K562 (cell line): ENCODE results near the gene ARHGAP23. TPM values are rescaled to one million over a fixed set of nuclear protein-coding genes. Genes with fewer than 3 reads are reported as not detected.

Experiments used
- ATAC-seq: fragments of 200-7000 bp; cut with Tn5 transposase; 3 replicates; pipeline ENCODE4 v1.9.1; 2020; ENCODE audit warnings: moderate library complexity
- BruUV-seq: library from RNA; stranded (reverse); fragments of 400-500 nt; replicated peaks from 2 replicates; lab custom pipeline; 2021; lab: Mats Ljungman, UMichigan
- CTCF ChIA-PET: fragments of 300-600 bp; formaldehyde crosslinking; extraction: SDS; loops from one replicate; lab custom pipeline; 2021; ENCODE audit warnings: low intra/inter-chr PET ratio; lab: Yijun Ruan, JAX
- POLR2A ChIA-PET: fragments of 300-600, 350-650 bp; sonication (Branson Sonifier 250); formaldehyde crosslinking; extraction: SDS; loops from one replicate; lab custom pipeline; 2021; ENCODE audit warnings: antibody characterized with exemption, inconsistent platforms; lab: Yijun Ruan, JAX
- DNase-seq, 4 experiments: peaks; one replicate each; pipeline versions ENCODE4 v3.0.0 to v3.0.0-alpha.2; 2011 to 2018; ENCODE audit warnings: low spot score in 3 of 4, mixed read lengths in 3 of 4; ENCODE audit errors: extremely low read depth in 1 of 4
- FAIRE-seq: peaks from 2 replicates; lab custom pipeline; 2011; peaks lifted over from hg19 to GRCh38; lab: Jason Lieb, UNC
- H2AFZ ChIP-seq: 2 replicates; pipeline ENCODE4 v1.6.0; 2011; ENCODE audit warnings: low read depth, low read length, control low read depth, inconsistent platforms
- H3K27ac ChIP-seq: fragments of 200-600 bp; 3 replicates; pipeline ENCODE4 v1.8.0; 2011; ENCODE audit warnings: low read depth, mild to moderate bottlenecking, control low read depth, inconsistent platforms, low read length, moderate library complexity, mixed read lengths; ENCODE audit errors: extremely low read depth
- H3K27me3 ChIP-seq, 2 experiments: fragments of 300-600 bp in 1 of 2; 2 replicates in 1 of 2; 3 replicates in 1 of 2; pipeline versions ENCODE4 v1.6.0 to v1.8.0; 2011; ENCODE audit warnings: inconsistent platforms in 2 of 2, low read length in 2 of 2, mild to moderate bottlenecking in 1 of 2, mixed read lengths in 1 of 2, moderate library complexity in 1 of 2; ENCODE audit not compliant: control insufficient read depth in 2 of 2, insufficient read depth in 2 of 2
- H3K36me3 ChIP-seq: fragments of 300-600 bp; 3 replicates; pipeline ENCODE4 v1.8.0; 2011; ENCODE audit warnings: mild to moderate bottlenecking, low read length, inconsistent platforms; ENCODE audit not compliant: control insufficient read depth, insufficient read depth
- H3K4me1 ChIP-seq, 2 experiments: fragments of 200-600 bp in 1 of 2; replicated peaks in 1 of 2; 2 replicates in 1 of 2; 3 replicates in 1 of 2; pipeline versions ENCODE4 v1.5.1 to v1.8.0; 2011; ENCODE audit warnings: inconsistent platforms in 2 of 2, low read length in 2 of 2, mild to moderate bottlenecking in 1 of 2, mixed read lengths in 1 of 2, moderate library complexity in 1 of 2; ENCODE audit not compliant: control insufficient read depth in 2 of 2, insufficient read depth in 2 of 2
- H3K4me2 ChIP-seq: 2 replicates; pipeline ENCODE4 v1.6.1; 2011; ENCODE audit warnings: low read length, control low read depth, inconsistent platforms, mixed read lengths; ENCODE audit not compliant: insufficient read depth
- H3K4me3 ChIP-seq: fragments of 200-600 bp; sonication (generic), shearing (Covaris generic); 2 replicates; pipeline ENCODE4 v1.5.1; 2016; ENCODE audit warnings: control low read depth, inconsistent platforms
- H3K79me2 ChIP-seq: fragments of 200-600 bp; 3 replicates; pipeline ENCODE4 v1.8.0; 2011; ENCODE audit warnings: low read length, inconsistent platforms; ENCODE audit not compliant: control insufficient read depth, insufficient read depth
- H3K9ac ChIP-seq, 2 experiments: 2 replicates each; pipeline versions ENCODE4 v1.6.0 to v1.6.1; 2011; ENCODE audit warnings: low read depth in 2 of 2, low read length in 2 of 2, control low read depth in 1 of 2, inconsistent platforms in 1 of 2, mild to moderate bottlenecking in 1 of 2, mixed read lengths in 1 of 2; ENCODE audit not compliant: insufficient read depth in 1 of 2
- H3K9me1 ChIP-seq: one replicate; pipeline ENCODE4 v1.6.0; 2011; ENCODE audit warnings: inconsistent platforms, mild to moderate bottlenecking, low read length, moderate library complexity; ENCODE audit not compliant: control insufficient read depth, insufficient read depth
- H3K9me3 ChIP-seq: replicated peaks from 2 replicates; pipeline ENCODE4 v1.5.1; 2011; ENCODE audit warnings: low read depth, low read length, inconsistent platforms; ENCODE audit not compliant: control insufficient read depth, insufficient read depth
- H4K20me1 ChIP-seq: replicated peaks from 2 replicates; pipeline ENCODE4 v1.6.1; 2011; ENCODE audit warnings: low read length, inconsistent platforms, mixed read lengths; ENCODE audit not compliant: control insufficient read depth, insufficient read depth
- CBFA2T2 ChIP-seq: fragments of 450-650 bp; conservative IDR thresholded peaks from 2 replicates; pipeline ENCODE4 v1.6.1; 2017; ENCODE audit warnings: mild to moderate bottlenecking
- CTBP1 ChIP-seq: fragments of 450-650 bp; IDR thresholded peaks from 2 replicates; pipeline ENCODE4 v1.6.1; 2016; ENCODE audit warnings: borderline replicate concordance
- FOXJ3 ChIP-seq: sonication (generic); formaldehyde crosslinking; IDR thresholded peaks from 2 replicates; pipeline ENCODE4 v1.4.0; 2020; ENCODE audit warnings: mild to moderate bottlenecking, missing genetic modification reagents
- NCOA2 ChIP-seq, 2 experiments: fragments of 450-650 bp; IDR thresholded peaks; 2 replicates each; pipeline ENCODE4 v1.6.1; 2018; ENCODE audit warnings: mild to moderate bottlenecking in 2 of 2, moderate library complexity in 1 of 2; ENCODE audit not compliant: partially characterized antibody in 2 of 2
- SIX5 ChIP-seq, 2 experiments: IDR thresholded peaks; 2 replicates each; pipeline ENCODE4 v1.6.1; 2011; ENCODE audit warnings: low read length in 2 of 2, borderline replicate concordance in 1 of 2, low read depth in 1 of 2, mild to moderate bottlenecking in 1 of 2, moderate library complexity in 1 of 2; ENCODE audit not compliant: insufficient read depth in 1 of 2
- SRSF9 ChIP-seq: fragments of 200-400 bp; formaldehyde crosslinking; IDR thresholded peaks from 2 replicates; pipeline ENCODE4 v1.6.1; 2017; ENCODE audit warnings: low read depth, low read length, borderline replicate concordance
- ZNF589 ChIP-seq: fragments of 200-800 bp; sonication (Bioruptor generic); IDR thresholded peaks from 2 replicates; pipeline ENCODE4 v1.6.1; 2016; ENCODE audit warnings: low read depth, missing genetic modification characterization, missing compliant biosample characterization
- WGBS: fragments of 100-300 bp; shearing (Covaris generic); methylation state at CpG from one replicate; pipeline ENCODE4 v1.1.6; 2016; ENCODE audit warnings: low coverage, mixed read lengths; ENCODE audit not compliant: insufficient coverage; ENCODE audit errors: missing lambda C conversion rate; 5-methylcytosine and 5-hydroxymethylcytosine counted together
- in situ Hi-C: fragments of 300-500 bp; cut with MboI; formaldehyde crosslinking; loops from 4 replicates; pipeline ENCODE4 v1.15.0; 2018; ENCODE audit warnings: inconsistent platforms, mixed read lengths
- intact Hi-C: fragments of 100-400 bp; cut with micrococcal nuclease; formaldehyde crosslinking; loops from 2 replicates; pipeline ENCODE4 v1.14.2; 2022
- polyA plus RNA-seq, 8 experiments: library from polyadenylated mRNA; depleted of rRNA in 4 of 8; stranded (reverse) in 5 of 8; unstranded in 3 of 8; fragments of >200 nt; fragmentation: Nextera tagmentation in 2 of 8; fragmentation: Illumina TruSeq in 1 of 8; extraction: Ambion mirVana in 2 of 8; extraction: Trizol in 1 of 8; gene quantifications; 2 replicates each; pipeline versions ENCODE4 v1.2.1 to v1.2.3, GENCODE V29; 2011 to 2014; ENCODE audit warnings: inconsistent platforms in 1 of 8, missing spikeins in 1 of 8
- total RNA-seq, 7 experiments: library from RNA; depleted of rRNA in 6 of 7; stranded (reverse); fragments of >200 nt in 6 of 7; fragmentation: Illumina TruSeq in 2 of 7; extraction: Trizol in 2 of 7; gene quantifications; 2 replicates each; pipeline versions ENCODE4 v1.2.1 to v1.2.3, GENCODE V29; 2011 to 2021; ENCODE audit warnings: low replicate concordance in 1 of 7
- TF ChIP-seq, protein P1 (sequence below): fragments of 450-650 bp; IDR thresholded peaks from 2 replicates; pipeline ENCODE4 v1.6.1; 2014; ENCODE audit warnings: low read depth, mild to moderate bottlenecking, moderate library complexity, borderline replicate concordance
- TF ChIP-seq, protein P2 (sequence below): fragments of 450-650 bp; formaldehyde crosslinking; IDR thresholded peaks from 2 replicates; pipeline ENCODE4 v1.4.0; 2022; ENCODE audit warnings: mild to moderate bottlenecking, moderate library complexity

ARHGAP23 gene
- total and polyA plus RNA-seq, 9 of the 15 experiments (the other 6 are each of a cell fraction or from before 2014, with no cell fraction given), result 0.01 to 2.7 (median 0.70) TPM

DNA sequence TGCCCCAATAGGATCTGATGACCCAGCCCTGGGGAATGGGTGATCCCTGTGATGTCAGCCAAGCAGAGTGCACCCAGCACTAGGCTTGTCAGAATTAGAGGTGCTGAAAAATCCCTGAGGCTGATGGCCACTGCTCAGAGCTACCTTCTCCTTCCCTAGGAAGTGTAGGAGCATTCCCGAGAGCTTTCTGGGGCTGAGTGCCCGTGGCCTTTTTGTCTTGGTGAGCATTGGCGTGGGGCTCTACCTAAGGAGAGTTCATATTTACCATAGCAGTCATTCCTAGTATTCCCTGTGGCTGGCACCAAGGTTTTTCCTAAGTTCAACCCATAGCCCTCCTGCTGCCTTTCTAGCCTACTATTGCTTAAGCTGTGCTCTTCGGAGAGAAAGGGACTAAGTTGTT is 22.6 kb upstream of the ARHGAP23 start:
- FAIRE-seq (no peak), ATAC-seq (no peak), DNase-seq (no peak)
- Histone ChIP-seq H4K20me1 (0 out of 2 replicates have a peak, but pooled peaks cover 3% of the 10 kb centered on the region), H3K4me1 (no peaks in the 10 kb centered on the region; a peak in 2 of 5 replicates), H3K4me2 (no peak overlapping the region), H3K27ac (no peak overlapping the region), H3K9me1 (peaks cover 5% of the 10 kb centered on the region), H3K79me2 (no peaks in the 10 kb centered on the region), H3K9me3 (no peaks in the 10 kb centered on the region), H3K27me3 (peaks cover 5 to 16% of the 10 kb centered on the region in 2 experiments; a peak in 4 of 5 replicates), H3K9ac (no peak overlapping the region), H3K4me3 (no peak overlapping the region), H2AFZ (no peak overlapping the region), H3K36me3 (peaks cover 9% of the 10 kb centered on the region; the same call in 1 of the 3 replicates)
- intact Hi-C loops, result no loop called here
- TF ChIP-seq, protein P1, sequence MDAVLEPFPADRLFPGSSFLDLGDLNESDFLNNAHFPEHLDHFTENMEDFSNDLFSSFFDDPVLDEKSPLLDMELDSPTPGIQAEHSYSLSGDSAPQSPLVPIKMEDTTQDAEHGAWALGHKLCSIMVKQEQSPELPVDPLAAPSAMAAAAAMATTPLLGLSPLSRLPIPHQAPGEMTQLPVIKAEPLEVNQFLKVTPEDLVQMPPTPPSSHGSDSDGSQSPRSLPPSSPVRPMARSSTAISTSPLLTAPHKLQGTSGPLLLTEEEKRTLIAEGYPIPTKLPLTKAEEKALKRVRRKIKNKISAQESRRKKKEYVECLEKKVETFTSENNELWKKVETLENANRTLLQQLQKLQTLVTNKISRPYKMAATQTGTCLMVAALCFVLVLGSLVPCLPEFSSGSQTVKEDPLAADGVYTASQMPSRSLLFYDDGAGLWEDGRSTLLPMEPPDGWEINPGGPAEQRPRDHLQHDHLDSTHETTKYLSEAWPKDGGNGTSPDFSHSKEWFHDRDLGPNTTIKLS, result no peak
- TF ChIP-seq NCOA2 (IDR thresholded peaks at IDR 0.05; ENCODE audit: partially characterized antibody in 2 of 2), result no peak
- ChIA-PET CTCF (no interaction called here), POLR2A (no interaction called here)
- in situ Hi-C loops, result no loop called here
- BruUV-seq, result no TSS peak
- 49% methylated on average over 3 of the region's 4 CpGs for WGBS

DNA sequence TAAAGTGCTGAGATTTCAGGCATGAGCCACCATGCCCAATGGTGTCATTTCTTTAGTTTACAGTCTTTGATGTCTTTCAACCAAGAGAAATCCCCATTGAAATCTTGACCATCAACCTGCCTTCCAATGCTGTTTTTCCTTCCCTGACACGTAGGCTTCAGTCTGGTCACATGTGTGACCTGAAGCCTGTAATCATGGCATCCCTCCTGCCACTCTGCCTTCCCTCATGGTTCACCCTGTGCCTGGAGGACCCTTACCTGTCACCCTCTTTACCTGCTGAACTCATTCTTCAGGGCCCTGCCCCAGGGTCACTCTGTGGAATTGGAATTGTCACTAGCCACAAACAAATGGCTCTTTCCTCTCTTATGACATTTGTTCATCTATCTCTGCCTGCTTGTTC is 18.1 kb upstream of the ARHGAP23 start:
- intact Hi-C loops, result loop anchor here (5.0 kb wide), 1 partner anchor 78 kb away; no protein-coding TSS in a partner anchor
- Histone ChIP-seq H3K9ac (no peak overlapping the region), H4K20me1 (no peaks in the 10 kb centered on the region; the same call in 1 of the 2 replicates), H3K36me3 (no peaks in the 10 kb centered on the region), H3K4me2 (no peak overlapping the region), H3K27me3 (peaks cover 9 to 24% of the 10 kb centered on the region in 2 experiments; a peak in 4 of 5 replicates), H3K9me3 (no peaks in the 10 kb centered on the region), H3K4me3 (no peak overlapping the region), H3K4me1 (peaks cover 4 to 6% of the 10 kb centered on the region in 2 experiments), H3K9me1 (no peaks in the 10 kb centered on the region), H3K27ac (no peak overlapping the region), H3K79me2 (no peaks in the 10 kb centered on the region), H2AFZ (no peak overlapping the region)
- no TSS peak for BruUV-seq
- POLR2A ChIA-PET, result no interaction called here
- CTCF ChIA-PET, result no interaction called here
- 6% methylated on average over 1 of the region's 1 CpG for WGBS
- no peak for DNase-seq
- FAIRE-seq, result no peak
- in situ Hi-C loops, result loop anchor here (5.0 kb wide), 1 partner anchor 63 kb away; no protein-coding TSS in a partner anchor
- TF ChIP-seq SIX5 (IDR thresholded peaks at IDR 0.05; ENCODE audit: borderline replicate concordance in 1 of 2, insufficient read depth in 1 of 2, low read depth in 1 of 2, low read length in 2 of 2), result no peak
- TF ChIP-seq, protein P2, sequence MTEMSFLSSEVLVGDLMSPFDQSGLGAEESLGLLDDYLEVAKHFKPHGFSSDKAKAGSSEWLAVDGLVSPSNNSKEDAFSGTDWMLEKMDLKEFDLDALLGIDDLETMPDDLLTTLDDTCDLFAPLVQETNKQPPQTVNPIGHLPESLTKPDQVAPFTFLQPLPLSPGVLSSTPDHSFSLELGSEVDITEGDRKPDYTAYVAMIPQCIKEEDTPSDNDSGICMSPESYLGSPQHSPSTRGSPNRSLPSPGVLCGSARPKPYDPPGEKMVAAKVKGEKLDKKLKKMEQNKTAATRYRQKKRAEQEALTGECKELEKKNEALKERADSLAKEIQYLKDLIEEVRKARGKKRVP, result no peak
- no peak for TF ChIP-seq FOXJ3 (CRISPR knock-in tag)
- no peak for TF ChIP-seq CBFA2T2
- TF ChIP-seq CTBP1, result no peak
- no peak for TF ChIP-seq ZNF589 (CRISPR knock-in tag)
- TF ChIP-seq SRSF9, result no peak
- ATAC-seq, result no peak
